NCI-H2029 treated with DMSO at 0.1 percent for 48 hours (cell line): ENCODE measurements around the gene CLCN3.
A peak's percentile ranks its signal among the peaks of the same experiment; 100 is the strongest.
"Not testable (repeated sequence)": the region's sequence is repeated elsewhere in the genome, so short reads cannot be mapped to it uniquely, and the experiment has no call there.

Experiments used
- DNase-seq: peaks from one replicate; lab custom pipeline; 2025; lab: John Stamatoyannopoulos, UW

Gene CLCN3

DNA sequence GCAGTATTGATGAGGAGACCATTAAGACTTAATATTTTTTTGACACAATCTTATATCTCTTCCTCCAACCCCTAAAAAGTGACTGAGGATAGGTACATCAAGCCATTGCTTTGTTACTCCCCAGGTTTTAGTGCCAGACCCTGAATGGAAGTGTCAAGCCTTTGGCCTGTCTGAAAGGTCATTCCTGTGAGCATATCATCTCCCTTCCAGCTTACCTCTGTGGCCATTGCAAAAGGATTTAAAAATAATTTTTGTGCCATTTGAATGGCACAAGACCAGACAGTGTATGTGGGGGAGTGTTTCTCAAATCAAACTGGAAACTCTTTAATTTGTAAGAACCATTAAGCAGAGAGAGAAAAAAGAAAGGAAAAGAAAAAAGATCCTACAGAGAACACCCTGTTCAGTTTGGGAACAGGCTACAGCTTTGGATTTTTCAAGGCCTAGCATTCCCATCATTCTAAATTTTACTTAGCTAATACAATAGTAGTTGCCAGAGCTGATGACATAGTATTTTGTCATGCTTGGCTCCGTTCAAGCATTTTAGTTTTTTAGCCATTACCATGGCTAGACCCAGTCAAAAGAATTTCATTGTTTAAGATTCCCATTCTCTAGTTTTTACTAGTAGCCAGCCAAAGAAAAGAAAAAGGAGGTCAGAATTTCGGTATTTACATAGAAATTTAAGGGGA, 87.7 kb downstream of the CLCN3 start:
- no peak for DNase-seq

DNA sequence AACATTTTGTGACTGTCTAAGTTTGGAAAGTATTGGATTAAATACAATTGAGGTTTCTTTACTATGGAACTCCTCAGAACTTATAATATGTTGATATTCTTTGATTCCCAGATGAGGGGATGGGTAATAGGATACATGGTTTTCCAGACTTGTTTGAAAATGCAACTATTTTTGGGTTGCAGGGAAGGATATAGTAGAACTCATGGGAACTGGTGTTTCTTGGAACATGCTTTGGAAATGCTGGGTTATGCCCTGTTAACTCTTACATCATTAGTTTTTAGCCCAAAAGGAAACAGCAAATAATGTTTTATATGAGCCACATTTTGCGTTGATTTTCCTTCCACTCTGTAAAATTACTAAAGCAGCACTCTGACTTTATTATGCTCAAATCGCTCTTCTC, 95.4 kb downstream of the CLCN3 start:
- no peak for DNase-seq

GRCh38 chr4:169716677-169717076, 96.3 kb downstream of the CLCN3 start:
- no peak for DNase-seq

DNA sequence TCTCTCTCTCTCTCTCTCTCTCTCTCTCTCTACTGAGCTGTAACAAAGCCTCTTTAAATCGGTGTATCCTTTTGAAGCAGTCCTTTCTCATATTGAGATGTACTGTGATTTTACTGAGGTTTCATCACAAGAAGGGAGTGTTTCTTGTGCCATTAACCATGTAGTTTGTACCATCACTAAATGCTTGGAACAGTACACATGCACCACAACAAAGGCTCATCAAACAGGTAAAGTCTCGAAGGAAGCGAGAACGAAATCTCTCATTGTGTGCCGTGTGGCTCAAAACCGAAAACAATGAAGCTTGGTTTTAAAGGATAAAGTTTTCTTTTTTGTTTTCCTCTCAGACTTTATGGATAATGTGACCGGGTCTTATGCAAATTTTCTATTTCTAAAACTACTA, 100.2 kb downstream of the CLCN3 start:
- DNase-seq: no peak

DNA sequence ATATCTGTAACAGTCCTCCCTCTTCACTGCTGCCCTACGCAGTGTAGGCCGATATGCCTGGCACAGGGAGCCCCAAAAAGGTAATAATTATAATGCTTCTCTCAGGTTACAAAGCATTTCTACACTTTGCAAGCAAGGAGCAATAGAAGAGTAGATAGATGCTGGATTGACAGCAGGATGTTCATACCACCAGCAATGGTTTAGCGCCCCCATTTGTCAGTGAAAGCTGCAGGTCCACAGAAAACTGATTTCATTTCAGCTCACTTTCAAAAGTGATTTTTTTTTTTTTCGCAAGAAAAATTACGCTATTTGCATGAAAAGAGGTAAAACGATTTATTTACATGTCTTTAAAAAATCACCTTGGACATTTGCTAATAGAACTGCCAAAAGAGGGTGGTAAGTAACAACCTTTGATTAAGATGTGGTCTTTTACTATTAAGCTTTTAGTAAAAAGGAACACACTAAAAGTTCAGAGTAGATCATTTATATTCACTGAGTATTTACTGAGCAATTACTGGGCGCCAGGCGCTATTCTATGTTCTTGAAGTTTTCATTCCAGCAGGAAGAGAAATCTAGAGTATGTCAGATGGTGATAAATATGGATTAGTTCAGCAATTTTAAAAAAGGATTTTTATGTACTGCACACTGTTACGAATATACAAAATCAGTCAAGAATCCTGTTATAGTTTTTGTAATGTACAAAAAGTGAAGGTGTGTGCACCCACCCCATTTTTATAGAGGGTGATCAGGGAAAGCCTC, 103.0 kb downstream of the CLCN3 start:
- DNase-seq: no peak

DNA sequence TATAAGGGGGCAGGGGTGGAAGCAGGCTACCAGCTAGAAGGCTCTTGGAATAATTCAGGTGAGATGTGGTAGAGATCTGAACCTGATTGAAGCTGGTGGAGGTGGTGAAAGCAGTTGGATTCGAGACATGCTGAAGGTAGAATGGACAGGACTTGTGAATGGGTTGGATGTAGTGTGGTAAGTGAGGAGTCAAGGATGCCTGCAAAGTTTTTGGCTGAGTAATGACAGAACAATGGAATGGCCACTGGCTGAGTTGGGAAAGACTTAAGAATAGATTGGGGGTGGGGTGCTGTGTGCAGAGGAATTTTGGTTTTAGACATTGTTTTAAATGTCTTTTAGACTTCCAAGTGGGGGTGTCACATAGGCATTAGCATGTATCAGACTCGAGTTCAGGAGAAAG, 103.9 kb downstream of the CLCN3 start:
- no peak for DNase-seq

- no peak for DNase-seq
These were observed 107.2 kb downstream of the CLCN3 start for GRCh38 chr4:169727616-169728015.

DNA sequence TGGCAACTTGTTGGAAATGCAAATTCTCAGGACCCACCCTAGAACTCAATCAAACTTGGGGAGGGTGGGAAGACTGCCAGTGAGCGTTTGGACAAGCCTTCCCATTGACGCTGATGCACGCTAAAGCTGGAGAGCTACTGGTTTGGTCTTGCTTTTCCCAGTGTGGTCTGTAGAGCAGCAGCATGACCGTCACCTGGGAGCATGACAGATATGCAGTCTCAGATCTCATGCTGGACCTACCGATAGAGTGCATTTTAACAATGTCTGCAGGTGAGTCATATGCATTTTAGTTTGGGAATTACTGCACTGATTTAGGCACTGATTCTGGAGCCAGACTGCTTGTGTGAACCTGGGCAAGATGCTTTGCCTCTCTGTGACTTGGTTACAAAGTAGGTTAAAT, 110.2 kb downstream of the CLCN3 start:
- no peak for DNase-seq

- DNase-seq: not testable (repeated sequence)
These were observed 118.2 kb downstream of the CLCN3 start for GRCh38 chr4:169738604-169739003.

GRCh38 chr4:169741569-169741968, 121.2 kb downstream of the CLCN3 start:
- DNase-seq: no peak

- DNase-seq: no peak
These were observed 124.2 kb downstream of the CLCN3 start for GRCh38 chr4:169744601-169745000.

DNA sequence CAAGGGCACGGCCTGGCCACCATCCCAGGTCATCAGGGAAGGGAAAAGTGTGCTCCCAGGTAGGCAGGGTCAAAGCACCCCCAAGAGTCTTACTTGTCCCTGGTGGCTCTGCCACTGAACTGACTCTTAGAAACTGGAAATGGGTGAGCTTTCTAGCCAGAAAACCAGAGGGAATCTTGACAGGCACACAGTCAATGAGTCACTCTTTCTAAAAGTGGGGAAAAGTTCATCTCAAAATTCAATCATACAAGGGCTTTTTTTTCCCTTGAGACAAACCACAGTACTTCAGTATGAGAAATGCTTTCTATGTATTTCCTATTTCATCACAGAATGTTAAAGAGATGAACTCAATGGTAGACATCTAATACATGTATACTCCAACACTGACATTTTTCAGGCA, 124.9 kb downstream of the CLCN3 start:
- DNase-seq: no peak

GRCh38 chr4:169756971-169757574, 136.7 kb downstream of the CLCN3 start:
- DNase-seq: no peak

- DNase-seq: peak; percentile 60
These were observed 137.3 kb downstream of the CLCN3 start, which contains the start of gene HPF1 for GRCh38 chr4:169757575-169758184. HPF1 (minus strand) TSS chr4:169757944; CDS start chr4:169757877, 67 bp downstream.

DNA sequence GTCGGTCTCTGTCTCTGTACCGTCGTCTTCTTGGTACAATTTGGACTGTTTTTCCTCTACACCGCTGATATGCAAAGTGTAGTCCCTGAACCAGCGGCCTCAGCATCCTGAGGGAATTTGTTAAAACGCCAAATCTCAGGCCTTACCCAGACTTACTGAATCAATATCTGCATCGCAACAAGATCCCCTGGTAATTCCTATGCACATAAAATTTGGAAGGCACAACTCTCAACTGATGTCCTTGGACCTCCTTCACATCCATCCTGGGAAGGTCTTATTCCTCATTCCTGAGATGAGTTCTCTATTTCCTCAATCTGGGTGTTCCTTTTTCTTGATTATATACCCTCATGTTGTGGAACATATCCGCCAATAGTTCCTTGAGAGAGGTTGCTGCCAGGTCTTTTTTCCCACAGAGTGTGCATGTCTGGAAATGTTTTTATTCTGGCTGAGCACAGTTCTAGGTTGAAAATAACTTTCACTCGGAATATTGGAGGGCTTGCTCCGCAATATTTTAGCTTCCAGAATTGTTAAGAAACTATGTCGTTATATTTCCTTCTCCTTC, 138.1 kb downstream of the CLCN3 start:
- DNase-seq: no peak

- no peak for DNase-seq
These were observed 141.5 kb downstream of the CLCN3 start for GRCh38 chr4:169761846-169762245.

DNA sequence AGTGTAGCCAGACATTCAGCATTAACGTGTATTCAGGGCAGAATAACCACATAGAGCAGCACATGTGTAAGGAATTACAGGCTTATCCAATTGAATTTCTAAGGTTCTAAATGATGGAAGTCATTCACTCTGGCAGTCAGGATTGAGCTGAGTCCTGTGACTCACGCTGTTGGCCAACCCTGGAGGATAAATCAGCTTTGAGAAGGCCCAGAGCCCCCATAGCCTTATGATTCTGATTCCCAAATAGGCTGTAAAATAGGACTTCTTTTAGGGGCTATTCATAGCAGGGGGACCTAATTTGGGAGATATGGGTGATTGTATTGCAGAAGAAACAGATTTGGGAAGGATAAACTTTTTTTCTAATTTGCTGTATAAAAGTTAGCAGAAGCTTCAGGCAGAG, 145.5 kb downstream of the CLCN3 start:
- DNase-seq: no peak

DNA sequence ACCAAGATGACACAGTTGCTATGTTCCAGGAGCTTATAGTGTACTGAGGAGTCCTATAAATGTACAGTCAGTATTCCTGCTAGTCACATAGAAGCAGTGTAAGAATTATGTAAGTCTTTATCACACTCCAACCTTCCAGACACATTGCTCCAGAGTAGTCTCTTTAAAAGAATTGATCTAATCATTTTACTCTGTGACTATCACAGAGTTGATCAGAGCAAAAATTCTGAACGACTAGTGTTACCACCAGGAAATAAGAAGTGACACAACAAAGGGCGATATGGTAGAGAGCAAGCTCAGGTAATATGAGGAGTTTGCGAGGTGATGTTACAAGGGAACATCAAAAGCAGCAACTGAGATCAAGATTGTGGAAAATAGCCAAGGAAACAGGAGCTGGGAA, 146.4 kb downstream of the CLCN3 start:
- DNase-seq: no peak

GRCh38 chr4:169768385-169768784, 148.0 kb downstream of the CLCN3 start:
- no peak for DNase-seq

GRCh38 chr4:169770416-169770815, 150.0 kb downstream of the CLCN3 start:
- no peak for DNase-seq

DNA sequence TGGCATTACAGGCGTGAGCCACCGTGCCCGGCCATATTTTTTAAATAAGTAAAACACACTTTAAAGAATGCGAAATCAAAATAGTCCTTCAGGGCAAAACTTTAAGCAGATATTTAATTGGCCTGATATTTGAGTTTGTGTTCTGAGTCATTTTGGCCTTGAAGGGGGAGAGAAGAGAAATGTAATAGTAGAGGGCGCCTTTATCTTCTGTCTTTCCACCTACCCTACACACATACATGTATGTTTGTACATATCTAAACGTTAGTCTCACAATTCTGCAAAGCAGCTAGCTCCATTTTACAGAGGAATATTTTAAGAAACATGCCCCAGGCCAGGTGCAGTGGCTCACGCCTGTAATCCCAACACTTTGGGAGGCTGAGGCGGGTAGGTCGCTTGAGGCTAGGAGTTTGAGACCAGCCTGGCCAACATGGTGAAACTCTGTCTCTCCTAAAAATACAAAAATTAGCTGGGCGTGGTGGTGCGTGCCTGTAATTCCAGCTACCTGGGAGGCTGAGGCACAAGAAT, 151.2 kb downstream of the CLCN3 start:
- not testable (repeated sequence) for DNase-seq
